ENCODE data around the gene FERMT3. TPM values are rescaled to one million over a fixed set of nuclear protein-coding genes. Genes with fewer than 3 reads are reported as not detected.

The FERMT3 gene
- total RNA-seq, 1 experiment from 2014 or later, result 4.3 TPM

DNA sequence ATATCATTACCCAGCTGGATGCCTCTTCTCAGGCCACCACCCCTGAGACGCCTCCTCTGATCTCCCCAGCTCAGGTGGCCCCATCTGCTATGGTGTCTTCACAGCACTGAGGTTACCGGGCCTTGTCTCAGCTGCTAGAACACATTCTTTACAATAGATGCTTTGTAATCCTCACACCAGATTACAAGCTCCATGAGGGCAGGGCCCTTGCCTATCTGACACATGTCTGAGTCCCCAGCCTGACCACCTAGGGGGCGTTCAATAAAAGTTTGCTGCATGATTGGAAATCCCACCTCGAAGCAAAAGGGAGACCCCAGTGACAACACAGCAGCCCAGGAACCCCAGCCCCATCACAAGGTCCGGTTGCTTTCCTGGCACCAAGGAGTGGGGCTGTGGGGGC lies 42.6 kb upstream of the FERMT3 start:
- peaks cover 12% of the 10 kb centered on the region; the same call in 1 of the 2 replicates for H3K4me1 ChIP-seq
- H3K36me3 ChIP-seq (ENCODE audit: control insufficient read depth, insufficient read depth, low read length), result no peaks in the 10 kb centered on the region
- TF ChIP-seq, protein P1, sequence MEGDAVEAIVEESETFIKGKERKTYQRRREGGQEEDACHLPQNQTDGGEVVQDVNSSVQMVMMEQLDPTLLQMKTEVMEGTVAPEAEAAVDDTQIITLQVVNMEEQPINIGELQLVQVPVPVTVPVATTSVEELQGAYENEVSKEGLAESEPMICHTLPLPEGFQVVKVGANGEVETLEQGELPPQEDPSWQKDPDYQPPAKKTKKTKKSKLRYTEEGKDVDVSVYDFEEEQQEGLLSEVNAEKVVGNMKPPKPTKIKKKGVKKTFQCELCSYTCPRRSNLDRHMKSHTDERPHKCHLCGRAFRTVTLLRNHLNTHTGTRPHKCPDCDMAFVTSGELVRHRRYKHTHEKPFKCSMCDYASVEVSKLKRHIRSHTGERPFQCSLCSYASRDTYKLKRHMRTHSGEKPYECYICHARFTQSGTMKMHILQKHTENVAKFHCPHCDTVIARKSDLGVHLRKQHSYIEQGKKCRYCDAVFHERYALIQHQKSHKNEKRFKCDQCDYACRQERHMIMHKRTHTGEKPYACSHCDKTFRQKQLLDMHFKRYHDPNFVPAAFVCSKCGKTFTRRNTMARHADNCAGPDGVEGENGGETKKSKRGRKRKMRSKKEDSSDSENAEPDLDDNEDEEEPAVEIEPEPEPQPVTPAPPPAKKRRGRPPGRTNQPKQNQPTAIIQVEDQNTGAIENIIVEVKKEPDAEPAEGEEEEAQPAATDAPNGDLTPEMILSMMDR (IDR thresholded peaks at IDR 0.05; ENCODE audit: insufficient read depth in 1 of 2, low read depth in 1 of 2, low read length in 1 of 2, severe bottlenecking in 1 of 2, unreplicated experiment in 1 of 2), result no peak
- Mint-ChIP-seq H3K4me1 (ENCODE audit: low read depth, unreplicated experiment) (peaks cover 13% of the 10 kb centered on the region), H3K27me3 (ENCODE audit: insufficient read depth, unreplicated experiment) (no peaks in the 10 kb centered on the region), H3K36me3 (ENCODE audit: insufficient read depth, unreplicated experiment) (peaks cover 17% of the 10 kb centered on the region), H3K4me3 (ENCODE audit: unreplicated experiment) (no peak overlapping the region), H3K27ac (ENCODE audit: unreplicated experiment) (no peak overlapping the region), H3K9me3 (ENCODE audit: unreplicated experiment) (no peaks in the 10 kb centered on the region)
- DNase-seq, result no peak
- intact Hi-C loops (cut with micrococcal nuclease; ENCODE audit: unreplicated experiment), result no loop called here
- no peaks in the 10 kb centered on the region for H3K9me3 ChIP-seq
- BruUV-seq (replicated peaks), result no TSS peak
- H3K27me3 ChIP-seq (replicated peaks; ENCODE audit: control insufficient read depth, insufficient read depth, low read length), result no peaks in the 10 kb centered on the region
- ChIA-PET CTCF (interaction anchor here (0.7 kb wide), 1 partner anchor 11 kb away, joined by 3 read pairs; no protein-coding TSS in a partner anchor), POLR2A (no interaction called here)
- H3K4me3 ChIP-seq (ENCODE audit: low read depth, low read length), result no peak overlapping the region

- Histone ChIP-seq H3K4me3 (ENCODE audit: low read depth, low read length) (peak overlapping the region; percentile 77), H3K36me3 (ENCODE audit: control insufficient read depth, insufficient read depth, low read length) (no peaks in the 10 kb centered on the region), H3K27me3 (replicated peaks; ENCODE audit: control insufficient read depth, insufficient read depth, low read length) (no peaks in the 10 kb centered on the region), H3K9me3 (no peaks in the 10 kb centered on the region), H3K4me1 (peaks cover 12% of the 10 kb centered on the region; the same call in 1 of the 2 replicates)
- Mint-ChIP-seq H3K36me3 (ENCODE audit: insufficient read depth, unreplicated experiment) (peaks cover 17% of the 10 kb centered on the region), H3K27ac (ENCODE audit: unreplicated experiment) (peak overlapping the region; percentile 73), H3K9me3 (ENCODE audit: unreplicated experiment) (no peaks in the 10 kb centered on the region), H3K4me1 (ENCODE audit: low read depth, unreplicated experiment) (peaks cover 13% of the 10 kb centered on the region), H3K4me3 (ENCODE audit: unreplicated experiment) (peak overlapping the region; percentile 78), H3K27me3 (ENCODE audit: insufficient read depth, unreplicated experiment) (no peaks in the 10 kb centered on the region)
- TF ChIP-seq, protein P1 (IDR thresholded peaks at IDR 0.05; ENCODE audit: insufficient read depth in 1 of 2, low read depth in 1 of 2, low read length in 1 of 2, severe bottlenecking in 1 of 2, unreplicated experiment in 1 of 2), result no peak
- CTCF ChIA-PET, result interaction anchor here (1.0 to 2.8 kb wide), 2 partner anchors 12 to 21 kb away, joined by 3 to 19 read pairs; partner anchors contain the start of gene STIP1
- no peak for DNase-seq
- BruUV-seq (replicated peaks), result TSS peak; percentile 27
- POLR2A ChIA-PET, result interaction anchor here (0.6 to 2.3 kb wide), 3 partner anchors 21 to 226 kb away, joined by 3 to 33 read pairs (median 3); partner anchors contain the start of genes NAA40 and STIP1
- intact Hi-C loops (cut with micrococcal nuclease; ENCODE audit: unreplicated experiment), result loop anchor here (1.0 kb wide), 1 partner anchor 21 kb away; no protein-coding TSS in a partner anchor
These were observed 41.9 kb upstream of the FERMT3 start for GRCh38 chr11:64164392-64165312.

GRCh38 chr11:64165481-64165841 lies 41.1 kb upstream of the FERMT3 start:
- peaks cover 13% of the 10 kb centered on the region for H3K4me1 Mint-ChIP-seq (ENCODE audit: low read depth, unreplicated experiment)
- peak overlapping the region; percentile 78 for H3K4me3 Mint-ChIP-seq (ENCODE audit: unreplicated experiment)
- H3K9me3 Mint-ChIP-seq (ENCODE audit: unreplicated experiment), result no peaks in the 10 kb centered on the region
- intact Hi-C loops (cut with micrococcal nuclease; ENCODE audit: unreplicated experiment), result loop anchor here (1.0 kb wide), 1 partner anchor 20 kb away; no protein-coding TSS in a partner anchor
- peak in 1 of 2 experiments; percentile 62 for DNase-seq
- H3K27me3 ChIP-seq (replicated peaks; ENCODE audit: control insufficient read depth, insufficient read depth, low read length), result no peaks in the 10 kb centered on the region
- H3K27ac Mint-ChIP-seq (ENCODE audit: unreplicated experiment), result peak overlapping the region; percentile 89
- ChIA-PET CTCF (interaction anchor here (1.0 to 2.8 kb wide), 3 partner anchors 12 to 152 kb away, joined by 3 to 19 read pairs (median 3); partner anchors contain the start of genes PRDX5, STIP1 and TRMT112), POLR2A (interaction anchor here (0.6 to 2.3 kb wide), 2 partner anchors 20 to 226 kb away, joined by 3 to 33 read pairs; partner anchors contain the start of genes NAA40 and STIP1)
- H3K36me3 Mint-ChIP-seq (ENCODE audit: insufficient read depth, unreplicated experiment), result peaks cover 17% of the 10 kb centered on the region
- no peaks in the 10 kb centered on the region for H3K36me3 ChIP-seq (ENCODE audit: control insufficient read depth, insufficient read depth, low read length)
- no TSS peak for BruUV-seq (replicated peaks)
- peak overlapping the region; percentile 77 for H3K4me3 ChIP-seq (ENCODE audit: low read depth, low read length)
- H3K27me3 Mint-ChIP-seq (ENCODE audit: insufficient read depth, unreplicated experiment), result no peaks in the 10 kb centered on the region
- TF ChIP-seq, protein P1 (IDR thresholded peaks at IDR 0.05; ENCODE audit: insufficient read depth in 1 of 2, low read depth in 1 of 2, low read length in 1 of 2, severe bottlenecking in 1 of 2, unreplicated experiment in 1 of 2), result peak in 1 of 2 experiments; percentile 31
- H3K4me1 ChIP-seq, result peaks cover 12% of the 10 kb centered on the region; the same call in 1 of the 2 replicates
- no peaks in the 10 kb centered on the region for H3K9me3 ChIP-seq
